Liver (tissue), 9 donors: ENCODE data around the gene ZNF331. TPM values are rescaled to one million over a fixed set of nuclear protein-coding genes. Genes with fewer than 3 reads are reported as not detected.
"Not testable (repeated sequence)": the region's sequence is repeated elsewhere in the genome, so short reads cannot be mapped to it uniquely, and the experiment has no call there.

Experiments used
- DNase-seq: peaks from one replicate; pipeline ENCODE4 v3.0.0-alpha.2; 2017; ENCODE audit warnings: low spot score
- H3K27ac ChIP-seq, 2 donors: one replicate each; pipeline ENCODE4 v1.7.0; 2013; ENCODE audit warnings: inconsistent platforms in 2 of 2, low read length in 2 of 2, control low read depth in 1 of 2, low read depth in 1 of 2, mild to moderate bottlenecking in 1 of 2
- H3K27me3 ChIP-seq, 4 donors: one replicate each; pipeline versions ENCODE4 v1.6.1 to v1.7.0; 2013; ENCODE audit warnings: low read length in 3 of 4, inconsistent platforms in 1 of 4, mild to moderate bottlenecking in 1 of 4, moderate library complexity in 1 of 4; ENCODE audit not compliant: control insufficient read depth in 4 of 4, insufficient read depth in 4 of 4
- H3K36me3 ChIP-seq, 4 donors: one replicate each; pipeline versions ENCODE4 v1.6.1 to v1.7.0; 2013; ENCODE audit warnings: low read length in 3 of 4, mild to moderate bottlenecking in 3 of 4, low read depth in 1 of 4, moderate library complexity in 1 of 4; ENCODE audit not compliant: control insufficient read depth in 4 of 4, insufficient read depth in 3 of 4
- H3K4me1 ChIP-seq, 4 donors: one replicate each; pipeline versions ENCODE4 v1.6.1 to v1.7.0; 2013; ENCODE audit warnings: low read length in 3 of 4, mild to moderate bottlenecking in 3 of 4, moderate library complexity in 1 of 4; ENCODE audit not compliant: control insufficient read depth in 4 of 4, insufficient read depth in 4 of 4
- H3K4me3 ChIP-seq, 3 donors: one replicate each; pipeline versions ENCODE4 v1.6.1 to v1.7.0; 2013; ENCODE audit warnings: low read length in 3 of 3, control low read depth in 1 of 3, low read depth in 1 of 3, mild to moderate bottlenecking in 1 of 3
- H3K9ac ChIP-seq, 2 donors: one replicate each; pipeline ENCODE4 v1.7.0; 2013; ENCODE audit warnings: low read length in 2 of 2, mild to moderate bottlenecking in 2 of 2, moderate library complexity in 2 of 2, control low read depth in 1 of 2, low read depth in 1 of 2
- H3K9me3 ChIP-seq, 4 donors: one replicate each; pipeline versions ENCODE4 v1.6.1 to v1.7.0; 2013; ENCODE audit warnings: low read length in 3 of 4; ENCODE audit not compliant: control insufficient read depth in 4 of 4
- EGR1 ChIP-seq, 2 donors: IDR thresholded peaks; 2 replicates each; pipeline ENCODE4 v1.6.1; 2016 to 2018; ENCODE audit warnings: antibody characterized with exemption in 2 of 2, low read depth in 2 of 2
- FOXA2 ChIP-seq: IDR thresholded peaks from 2 replicates; pipeline ENCODE4 v1.6.1; 2016; ENCODE audit warnings: antibody characterized with exemption
- GABPA ChIP-seq, 2 donors: IDR thresholded peaks in 1 of 2; conservative IDR thresholded peaks in 1 of 2; 2 replicates each; pipeline ENCODE4 v1.6.1; 2016; ENCODE audit warnings: antibody characterized with exemption in 2 of 2, mild to moderate bottlenecking in 1 of 2, moderate library complexity in 1 of 2
- HNF4G ChIP-seq: IDR thresholded peaks from 2 replicates; pipeline ENCODE4 v1.6.1; 2016; ENCODE audit warnings: antibody characterized with exemption
- JUND ChIP-seq, 2 donors: IDR thresholded peaks; 2 replicates each; pipeline ENCODE4 v1.6.1; 2016; ENCODE audit warnings: antibody characterized with exemption in 2 of 2
- RXRA ChIP-seq, 2 donors: IDR thresholded peaks; 2 replicates each; pipeline ENCODE4 v1.6.1; 2017 to 2018; ENCODE audit warnings: antibody characterized with exemption in 2 of 2, mild to moderate bottlenecking in 1 of 2
- SP1 ChIP-seq: IDR thresholded peaks from 2 replicates; pipeline ENCODE4 v1.6.1; 2018; ENCODE audit warnings: antibody characterized with exemption, mild to moderate bottlenecking
- TAF1 ChIP-seq: conservative IDR thresholded peaks from 2 replicates; pipeline ENCODE4 v1.6.1; 2016; ENCODE audit warnings: antibody characterized with exemption, mild to moderate bottlenecking
- YY1 ChIP-seq: IDR thresholded peaks from 2 replicates; pipeline ENCODE4 v1.6.1; 2016; ENCODE audit warnings: antibody characterized with exemption, mild to moderate bottlenecking
- WGBS: extraction: QIAGEN DNeasy Blood & Tissue Kit; methylation state at CpG from one replicate; pipeline ENCODE4 v1.1.7; 2013; 5-methylcytosine and 5-hydroxymethylcytosine counted together
- polyA plus RNA-seq, 2 donors: library from polyadenylated mRNA; stranded (reverse) in 1 of 2; unstranded in 1 of 2; fragments of 200-250 nt in 1 of 2; fragments of >200 nt in 1 of 2; fragmentation: Nextera tagmentation in 1 of 2; extraction: Ambion mirVana in 1 of 2; gene quantifications; one replicate each; pipeline versions ENCODE4 v1.2.1 to v1.2.3, GENCODE V29; 2013 to 2015
- total RNA-seq, 2 donors: library from RNA; depleted of rRNA; stranded (reverse); fragments of >200 nt; gene quantifications; one replicate each; pipeline ENCODE4 v1.2.3, GENCODE V29; 2014
- TF ChIP-seq, protein P1 (sequence below): IDR thresholded peaks from 2 replicates; pipeline ENCODE4 v1.6.1; 2016; ENCODE audit warnings: antibody characterized with exemption
- TF ChIP-seq, protein P2 (sequence below): IDR thresholded peaks from 2 replicates; pipeline ENCODE4 v1.6.1; 2016; ENCODE audit warnings: antibody characterized with exemption
- TF ChIP-seq, protein P3 (sequence below): IDR thresholded peaks from 2 replicates; pipeline ENCODE4 v1.6.1; 2016; ENCODE audit warnings: antibody characterized with exemption
- TF ChIP-seq, protein P4 (sequence below): IDR thresholded peaks from 2 replicates; pipeline ENCODE4 v1.6.1; 2016; ENCODE audit warnings: antibody characterized with exemption, mild to moderate bottlenecking
- donor health status: healthy.
- donor health status: healthy.
- donor health status: healthy.
- donor health status: healthy.
- donor health status: healthy.

The ZNF331 gene
- total and polyA plus RNA-seq, 4 donors: 2.8 to 9.7 (median 5.7) TPM

DNA sequence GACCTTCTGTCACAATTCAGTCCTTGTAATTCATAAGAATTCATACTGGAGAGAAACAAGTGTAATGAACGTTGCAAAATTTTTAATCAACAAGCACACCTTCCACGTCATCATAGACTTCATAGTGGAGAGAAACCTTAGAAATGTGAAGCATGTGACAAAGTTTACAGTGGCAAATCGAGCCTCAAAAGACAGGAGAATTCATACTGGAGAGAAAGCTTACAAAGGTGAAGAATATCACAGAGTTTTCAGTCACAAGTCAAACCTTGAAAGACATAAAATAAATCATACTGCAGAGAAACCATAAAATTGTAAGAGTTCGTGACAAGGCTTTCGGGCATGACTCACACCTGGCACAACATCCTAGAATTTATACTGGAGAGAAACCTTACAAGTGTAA, 45.8 kb upstream of the ZNF331 start:
- WGBS: 92% methylated on average over 5 of the region's 5 CpGs

DNA sequence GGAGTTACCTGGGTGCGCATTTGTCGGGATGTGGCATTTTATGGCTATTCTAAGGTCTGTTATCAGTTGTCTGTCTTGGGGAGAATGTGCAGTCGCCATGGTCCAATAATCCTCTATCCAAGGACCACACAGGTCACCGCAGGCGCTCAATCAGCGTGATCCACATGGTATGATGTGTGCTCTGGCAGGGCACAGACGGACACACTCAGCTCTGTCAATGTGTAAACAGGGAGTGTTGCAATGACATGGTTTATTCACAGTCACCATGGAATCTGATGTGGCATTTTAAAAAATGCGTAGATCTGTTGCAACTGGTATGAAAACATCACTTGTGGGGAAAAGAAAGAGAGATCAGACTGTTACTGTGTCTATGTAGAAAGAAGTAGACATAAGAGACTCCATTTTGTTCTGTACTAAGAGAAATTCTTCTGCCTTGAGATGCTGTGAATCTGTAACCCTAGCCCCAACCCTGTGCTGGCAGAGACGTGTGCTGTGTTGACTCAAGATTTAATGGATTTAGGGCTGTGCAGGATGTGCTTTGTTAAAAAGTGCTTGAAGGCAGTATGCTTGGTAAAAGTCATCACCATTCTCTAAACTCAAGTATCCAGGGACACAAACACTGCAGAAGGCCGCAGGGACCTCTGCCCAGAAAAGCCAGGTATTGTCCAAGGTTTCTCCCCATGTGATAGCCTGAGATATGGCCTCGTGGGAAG, 40.5 kb upstream of the ZNF331 start:
- not testable (repeated sequence) for DNase-seq, H3K27me3 ChIP-seq, H3K9ac ChIP-seq, H3K36me3 ChIP-seq, H3K27ac ChIP-seq, H3K4me1 ChIP-seq, H3K4me3 ChIP-seq
- WGBS: 36% methylated on average over 11 of the region's 11 CpGs
- H3K9me3 ChIP-seq: peaks cover 9 to 20% (median 12%) of the 10 kb centered on the region in 4 donors

More for the DNA sequence above, 45.8 kb upstream of the ZNF331 start:
- TF ChIP-seq EGR1 (IDR thresholded peaks at IDR 0.05; ENCODE audit: low read depth in 2 of 2): no peak
- no peak for TF ChIP-seq FOXA2
- TF ChIP-seq JUND (IDR thresholded peaks at IDR 0.05): no peak
- TF ChIP-seq RXRA (IDR thresholded peaks at IDR 0.05): no peak
- TF ChIP-seq TAF1: no peak
- TF ChIP-seq YY1: no peak
- TF ChIP-seq GABPA (IDR thresholded peaks at IDR 0.05 in 1 of 2, conservative IDR thresholded peaks at IDR 0.05 in 1 of 2): no peak
- TF ChIP-seq, protein P1, sequence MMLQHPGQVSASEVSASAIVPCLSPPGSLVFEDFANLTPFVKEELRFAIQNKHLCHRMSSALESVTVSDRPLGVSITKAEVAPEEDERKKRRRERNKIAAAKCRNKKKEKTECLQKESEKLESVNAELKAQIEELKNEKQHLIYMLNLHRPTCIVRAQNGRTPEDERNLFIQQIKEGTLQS: no peak
- no peak for TF ChIP-seq SP1
- TF ChIP-seq, protein P2, sequence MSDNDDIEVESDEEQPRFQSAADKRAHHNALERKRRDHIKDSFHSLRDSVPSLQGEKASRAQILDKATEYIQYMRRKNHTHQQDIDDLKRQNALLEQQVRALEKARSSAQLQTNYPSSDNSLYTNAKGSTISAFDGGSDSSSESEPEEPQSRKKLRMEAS: no peak
- TF ChIP-seq, protein P3, sequence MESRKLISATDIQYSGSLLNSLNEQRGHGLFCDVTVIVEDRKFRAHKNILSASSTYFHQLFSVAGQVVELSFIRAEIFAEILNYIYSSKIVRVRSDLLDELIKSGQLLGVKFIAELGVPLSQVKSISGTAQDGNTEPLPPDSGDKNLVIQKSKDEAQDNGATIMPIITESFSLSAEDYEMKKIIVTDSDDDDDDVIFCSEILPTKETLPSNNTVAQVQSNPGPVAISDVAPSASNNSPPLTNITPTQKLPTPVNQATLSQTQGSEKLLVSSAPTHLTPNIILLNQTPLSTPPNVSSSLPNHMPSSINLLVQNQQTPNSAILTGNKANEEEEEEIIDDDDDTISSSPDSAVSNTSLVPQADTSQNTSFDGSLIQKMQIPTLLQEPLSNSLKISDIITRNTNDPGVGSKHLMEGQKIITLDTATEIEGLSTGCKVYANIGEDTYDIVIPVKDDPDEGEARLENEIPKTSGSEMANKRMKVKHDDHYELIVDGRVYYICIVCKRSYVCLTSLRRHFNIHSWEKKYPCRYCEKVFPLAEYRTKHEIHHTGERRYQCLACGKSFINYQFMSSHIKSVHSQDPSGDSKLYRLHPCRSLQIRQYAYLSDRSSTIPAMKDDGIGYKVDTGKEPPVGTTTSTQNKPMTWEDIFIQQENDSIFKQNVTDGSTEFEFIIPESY: no peak
- no peak for TF ChIP-seq HNF4G
- TF ChIP-seq, protein P4, sequence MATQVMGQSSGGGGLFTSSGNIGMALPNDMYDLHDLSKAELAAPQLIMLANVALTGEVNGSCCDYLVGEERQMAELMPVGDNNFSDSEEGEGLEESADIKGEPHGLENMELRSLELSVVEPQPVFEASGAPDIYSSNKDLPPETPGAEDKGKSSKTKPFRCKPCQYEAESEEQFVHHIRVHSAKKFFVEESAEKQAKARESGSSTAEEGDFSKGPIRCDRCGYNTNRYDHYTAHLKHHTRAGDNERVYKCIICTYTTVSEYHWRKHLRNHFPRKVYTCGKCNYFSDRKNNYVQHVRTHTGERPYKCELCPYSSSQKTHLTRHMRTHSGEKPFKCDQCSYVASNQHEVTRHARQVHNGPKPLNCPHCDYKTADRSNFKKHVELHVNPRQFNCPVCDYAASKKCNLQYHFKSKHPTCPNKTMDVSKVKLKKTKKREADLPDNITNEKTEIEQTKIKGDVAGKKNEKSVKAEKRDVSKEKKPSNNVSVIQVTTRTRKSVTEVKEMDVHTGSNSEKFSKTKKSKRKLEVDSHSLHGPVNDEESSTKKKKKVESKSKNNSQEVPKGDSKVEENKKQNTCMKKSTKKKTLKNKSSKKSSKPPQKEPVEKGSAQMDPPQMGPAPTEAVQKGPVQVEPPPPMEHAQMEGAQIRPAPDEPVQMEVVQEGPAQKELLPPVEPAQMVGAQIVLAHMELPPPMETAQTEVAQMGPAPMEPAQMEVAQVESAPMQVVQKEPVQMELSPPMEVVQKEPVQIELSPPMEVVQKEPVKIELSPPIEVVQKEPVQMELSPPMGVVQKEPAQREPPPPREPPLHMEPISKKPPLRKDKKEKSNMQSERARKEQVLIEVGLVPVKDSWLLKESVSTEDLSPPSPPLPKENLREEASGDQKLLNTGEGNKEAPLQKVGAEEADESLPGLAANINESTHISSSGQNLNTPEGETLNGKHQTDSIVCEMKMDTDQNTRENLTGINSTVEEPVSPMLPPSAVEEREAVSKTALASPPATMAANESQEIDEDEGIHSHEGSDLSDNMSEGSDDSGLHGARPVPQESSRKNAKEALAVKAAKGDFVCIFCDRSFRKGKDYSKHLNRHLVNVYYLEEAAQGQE: no peak
- Histone ChIP-seq H3K9me3 (peaks cover 19 to 48% (median 22%) of the 10 kb centered on the region in 4 donors), H3K9ac (no peak overlapping the region), H3K27me3 (no peaks in the 10 kb centered on the region), H3K4me1 (no peaks in the 10 kb centered on the region), H3K27ac (no peak overlapping the region), H3K4me3 (no peak overlapping the region), H3K36me3 (peaks cover 3 to 4% (median 3%) of the 10 kb centered on the region in 4 donors)
- no peak for DNase-seq

DNA sequence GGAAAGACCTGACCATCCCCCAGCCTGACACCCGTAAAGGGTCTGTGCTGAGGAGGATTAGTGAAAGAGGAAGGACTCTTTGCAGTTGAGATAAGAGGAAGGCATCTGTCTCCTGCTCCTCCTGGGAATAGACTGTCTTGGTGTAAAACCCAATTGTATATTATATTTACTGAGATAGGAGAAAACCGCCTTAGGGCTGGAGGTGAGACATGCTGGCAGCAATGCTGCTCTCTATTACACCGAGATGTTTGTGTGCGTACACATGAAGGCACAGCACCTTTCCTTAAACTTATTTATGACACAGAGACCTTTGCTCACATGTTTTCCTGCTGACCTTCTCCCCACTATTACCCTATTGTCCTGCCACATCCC, 39.9 kb upstream of the ZNF331 start:
- not testable (repeated sequence) for H3K9ac ChIP-seq, H3K4me3 ChIP-seq, DNase-seq, H3K4me1 ChIP-seq, H3K36me3 ChIP-seq, H3K27ac ChIP-seq, H3K27me3 ChIP-seq
- WGBS: 56% methylated on average over 4 of the region's 4 CpGs
- H3K9me3 ChIP-seq: peaks cover 3 to 15% (median 7%) of the 10 kb centered on the region in 4 donors

DNA sequence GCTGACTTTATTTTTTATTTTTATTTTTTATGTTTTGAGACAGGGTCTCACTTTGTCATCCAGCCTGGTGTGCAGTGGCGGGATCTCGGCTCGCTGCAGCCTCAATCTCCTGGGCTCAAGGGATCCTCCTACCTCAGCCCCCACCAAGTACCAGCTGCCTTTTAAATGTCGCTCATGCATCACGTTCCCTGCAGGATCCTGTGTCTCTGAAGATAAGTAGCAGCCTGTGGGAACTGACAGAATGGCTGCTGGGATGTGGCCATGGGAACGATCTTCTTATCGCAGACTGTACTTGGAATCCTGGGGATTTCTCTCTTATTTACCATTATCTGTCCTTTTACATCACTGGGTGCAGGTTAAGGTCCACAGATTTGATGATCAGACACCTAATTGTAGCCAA, 34.8 kb upstream of the ZNF331 start:
- not testable (repeated sequence) for H3K4me1 ChIP-seq, H3K4me3 ChIP-seq, DNase-seq, H3K36me3 ChIP-seq, H3K9ac ChIP-seq, H3K27me3 ChIP-seq, H3K9me3 ChIP-seq, H3K27ac ChIP-seq
- WGBS: 30% methylated on average over 7 of the region's 7 CpGs

DNA sequence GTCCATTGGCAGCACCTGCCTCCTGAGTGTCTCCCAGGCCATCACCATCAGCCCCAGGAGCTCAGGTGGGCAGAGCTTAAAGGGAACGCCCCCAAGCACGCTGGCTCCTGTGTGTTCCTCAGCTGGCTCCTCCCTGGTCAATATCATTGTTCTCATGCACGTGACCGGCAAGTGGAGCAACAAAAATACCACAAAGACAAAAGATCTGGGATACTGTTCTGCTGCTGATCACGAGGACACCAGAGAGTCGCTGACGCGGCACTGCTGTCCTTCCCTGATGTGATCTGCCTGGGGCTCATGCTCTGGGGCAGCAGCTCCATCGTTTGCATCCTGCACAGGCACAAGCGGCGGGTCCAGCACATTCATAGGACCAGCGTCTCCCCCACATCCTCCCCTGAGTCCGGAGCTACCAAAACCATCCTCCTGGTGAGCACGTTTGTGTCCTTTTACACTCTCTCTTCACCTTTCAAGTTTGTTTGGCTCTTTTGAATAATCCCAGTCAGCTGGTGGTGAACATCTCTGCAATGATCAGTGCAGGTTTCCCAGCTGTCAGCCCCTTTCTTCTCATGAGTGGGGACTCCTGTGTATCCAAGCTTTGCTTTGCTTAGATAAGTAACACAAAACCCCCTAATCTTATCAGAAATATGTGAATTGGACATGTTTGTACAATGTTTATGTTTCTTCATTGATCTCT, 34.1 kb upstream of the ZNF331 start:
- H3K27ac ChIP-seq, H3K36me3 ChIP-seq, H3K27me3 ChIP-seq, DNase-seq, H3K4me1 ChIP-seq, H3K9ac ChIP-seq, H3K4me3 ChIP-seq: not testable (repeated sequence)
- 8% methylated on average over 12 of the region's 14 CpGs for WGBS
- H3K9me3 ChIP-seq: peaks cover 0 to 12% (median 7%) of the 10 kb centered on the region in 4 donors
